ENCODE measurements around the gene NUBP2.

- TF ChIP-seq ZNF274 (IDR thresholded peaks at IDR 0.05; ENCODE audit: insufficient read depth, insufficient read length) (no peak), NFYA (IDR thresholded peaks at IDR 0.05; ENCODE audit: borderline replicate concordance, low read depth, low read length) (no peak), CTCF (IDR thresholded peaks at IDR 0.05 in 2 of 3, conservative IDR thresholded peaks at IDR 0.05 in 1 of 3; ENCODE audit: control insufficient read depth in 2 of 3, extremely low read depth in 1 of 3, insufficient read depth in 1 of 3, low read depth in 3 of 3, low read length in 3 of 3) (no peak), ZNF622 (IDR thresholded peaks at IDR 0.05) (no peak), RCOR1 (conservative IDR thresholded peaks at IDR 0.05; ENCODE audit: low read depth, low read length) (no peak), MTA3 (IDR thresholded peaks at IDR 0.05; ENCODE audit: borderline replicate concordance, low read length) (no peak), SPI1 (IDR thresholded peaks at IDR 0.05; ENCODE audit: borderline replicate concordance, insufficient read depth, low read depth, low read length) (no peak)
- TF ChIP-seq, protein P1, sequence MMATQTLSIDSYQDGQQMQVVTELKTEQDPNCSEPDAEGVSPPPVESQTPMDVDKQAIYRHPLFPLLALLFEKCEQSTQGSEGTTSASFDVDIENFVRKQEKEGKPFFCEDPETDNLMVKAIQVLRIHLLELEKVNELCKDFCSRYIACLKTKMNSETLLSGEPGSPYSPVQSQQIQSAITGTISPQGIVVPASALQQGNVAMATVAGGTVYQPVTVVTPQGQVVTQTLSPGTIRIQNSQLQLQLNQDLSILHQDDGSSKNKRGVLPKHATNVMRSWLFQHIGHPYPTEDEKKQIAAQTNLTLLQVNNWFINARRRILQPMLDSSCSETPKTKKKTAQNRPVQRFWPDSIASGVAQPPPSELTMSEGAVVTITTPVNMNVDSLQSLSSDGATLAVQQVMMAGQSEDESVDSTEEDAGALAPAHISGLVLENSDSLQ (IDR thresholded peaks at IDR 0.05): no peak
Measured at GRCh38 chr16:1821861-1822611, 39.3 kb downstream of the NUBP2 start.
